Parathyroid adenoma (tissue), 2 donors: ENCODE data around the gene CDC42BPG.

ENCODE experiments used
- H2AFZ ChIP-seq: fragments of 300-600 bp; sonication (generic); one replicate; pipeline ENCODE4 v1.7.0; 2017; ENCODE audit warnings: antibody characterized with exemption, mild to moderate bottlenecking
- H3K27ac ChIP-seq: fragments of 300-600 bp; sonication (generic); one replicate; pipeline ENCODE4 v1.7.0; 2017
- H3K27me3 ChIP-seq: fragments of 300-600 bp; sonication (generic); one replicate; pipeline ENCODE4 v1.7.0; 2017; ENCODE audit warnings: low read length; ENCODE audit not compliant: control insufficient read depth, insufficient read depth
- H3K36me3 ChIP-seq: fragments of 300-600 bp; sonication (generic); one replicate; pipeline ENCODE4 v1.7.0; 2017; ENCODE audit warnings: low read length; ENCODE audit not compliant: control insufficient read depth, insufficient read depth
- H3K4me1 ChIP-seq: fragments of 300-600 bp; sonication (generic); one replicate; pipeline ENCODE4 v1.7.0; 2017; ENCODE audit warnings: control low read depth
- H3K4me2 ChIP-seq: fragments of 300-600 bp; sonication (generic); one replicate; pipeline ENCODE4 v1.7.0; 2017; ENCODE audit warnings: low read length
- H3K4me3 ChIP-seq: fragments of 300-600 bp; sonication (generic); one replicate; pipeline ENCODE4 v1.7.0; 2017; ENCODE audit warnings: low read depth, low read length
- H3K79me2 ChIP-seq: fragments of 300-600 bp; sonication (generic); one replicate; pipeline ENCODE4 v1.7.0; 2017; ENCODE audit warnings: control low read depth
- H3K9ac ChIP-seq: fragments of 300-600 bp; sonication (generic); one replicate; pipeline ENCODE4 v1.7.0; 2017; ENCODE audit warnings: mild to moderate bottlenecking
- H3K9me3 ChIP-seq: fragments of 300-600 bp; sonication (generic); one replicate; pipeline ENCODE4 v1.7.0; 2017; ENCODE audit warnings: low read length; ENCODE audit not compliant: control insufficient read depth
- TF ChIP-seq, protein P1 (sequence below): fragments of 300-600 bp; sonication (generic); IDR thresholded peaks from one replicate; pipeline ENCODE4 v1.7.0; 2017; ENCODE audit warnings: antibody characterized with exemption, mild to moderate bottlenecking
- donor health status: primary hyperparathyroidism.

CDC42BPG gene

DNA sequence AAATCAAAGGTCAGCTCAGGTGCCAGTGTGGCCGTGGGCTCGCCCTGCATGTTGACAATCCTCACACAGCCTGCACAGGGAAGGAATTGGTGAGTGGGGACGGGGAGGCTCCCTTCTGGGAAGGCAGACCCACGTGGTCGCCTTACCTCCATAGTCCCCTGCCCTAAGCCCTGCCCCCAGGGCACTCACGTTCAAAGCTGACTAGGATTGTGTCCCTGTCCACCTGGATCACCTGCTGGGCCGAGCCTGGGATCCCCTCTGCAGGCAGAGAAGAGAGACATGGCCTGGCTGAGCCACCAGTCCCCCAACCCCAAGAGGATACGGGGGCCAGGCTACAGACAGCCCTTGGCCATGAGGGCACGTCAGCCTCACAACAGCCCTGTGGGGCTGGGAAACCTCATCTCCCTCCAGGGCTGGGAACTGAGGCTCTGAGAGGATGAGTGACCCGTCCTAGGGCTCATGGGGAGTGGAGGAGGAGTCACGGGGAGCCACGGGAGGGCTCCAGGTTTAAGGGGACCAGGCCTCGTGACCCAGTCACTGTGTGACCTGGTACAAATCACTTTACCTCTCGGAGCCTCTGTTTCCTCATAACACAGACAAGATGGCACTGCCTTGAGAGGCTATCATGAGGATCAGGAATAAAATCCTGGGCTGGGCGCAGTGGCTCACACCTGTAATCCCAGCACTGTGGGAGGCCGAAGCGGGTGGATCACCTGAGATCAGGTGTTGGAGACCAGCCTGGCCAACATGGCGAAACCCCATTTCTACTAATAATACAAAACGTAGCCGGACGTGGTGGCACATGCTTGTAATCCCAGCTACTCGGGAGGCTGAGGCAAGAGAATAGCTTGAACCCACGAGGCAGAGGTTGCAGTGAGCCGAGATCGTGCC lies 54.0 kb downstream of the CDC42BPG start:
- no peak overlapping the region for H3K9ac ChIP-seq
- H3K36me3 ChIP-seq = no peaks in the 10 kb centered on the region
- H3K4me1 ChIP-seq = no peaks in the 10 kb centered on the region
- no peaks in the 10 kb centered on the region for H3K27me3 ChIP-seq
- H2AFZ ChIP-seq = no peak overlapping the region
- H3K79me2 ChIP-seq = no peaks in the 10 kb centered on the region
- H3K4me3 ChIP-seq = no peak overlapping the region
- no peaks in the 10 kb centered on the region for H3K9me3 ChIP-seq
- H3K27ac ChIP-seq = no peak overlapping the region
- TF ChIP-seq, protein P1, sequence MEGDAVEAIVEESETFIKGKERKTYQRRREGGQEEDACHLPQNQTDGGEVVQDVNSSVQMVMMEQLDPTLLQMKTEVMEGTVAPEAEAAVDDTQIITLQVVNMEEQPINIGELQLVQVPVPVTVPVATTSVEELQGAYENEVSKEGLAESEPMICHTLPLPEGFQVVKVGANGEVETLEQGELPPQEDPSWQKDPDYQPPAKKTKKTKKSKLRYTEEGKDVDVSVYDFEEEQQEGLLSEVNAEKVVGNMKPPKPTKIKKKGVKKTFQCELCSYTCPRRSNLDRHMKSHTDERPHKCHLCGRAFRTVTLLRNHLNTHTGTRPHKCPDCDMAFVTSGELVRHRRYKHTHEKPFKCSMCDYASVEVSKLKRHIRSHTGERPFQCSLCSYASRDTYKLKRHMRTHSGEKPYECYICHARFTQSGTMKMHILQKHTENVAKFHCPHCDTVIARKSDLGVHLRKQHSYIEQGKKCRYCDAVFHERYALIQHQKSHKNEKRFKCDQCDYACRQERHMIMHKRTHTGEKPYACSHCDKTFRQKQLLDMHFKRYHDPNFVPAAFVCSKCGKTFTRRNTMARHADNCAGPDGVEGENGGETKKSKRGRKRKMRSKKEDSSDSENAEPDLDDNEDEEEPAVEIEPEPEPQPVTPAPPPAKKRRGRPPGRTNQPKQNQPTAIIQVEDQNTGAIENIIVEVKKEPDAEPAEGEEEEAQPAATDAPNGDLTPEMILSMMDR = no peak
- H3K4me2 ChIP-seq = no peak overlapping the region

DNA sequence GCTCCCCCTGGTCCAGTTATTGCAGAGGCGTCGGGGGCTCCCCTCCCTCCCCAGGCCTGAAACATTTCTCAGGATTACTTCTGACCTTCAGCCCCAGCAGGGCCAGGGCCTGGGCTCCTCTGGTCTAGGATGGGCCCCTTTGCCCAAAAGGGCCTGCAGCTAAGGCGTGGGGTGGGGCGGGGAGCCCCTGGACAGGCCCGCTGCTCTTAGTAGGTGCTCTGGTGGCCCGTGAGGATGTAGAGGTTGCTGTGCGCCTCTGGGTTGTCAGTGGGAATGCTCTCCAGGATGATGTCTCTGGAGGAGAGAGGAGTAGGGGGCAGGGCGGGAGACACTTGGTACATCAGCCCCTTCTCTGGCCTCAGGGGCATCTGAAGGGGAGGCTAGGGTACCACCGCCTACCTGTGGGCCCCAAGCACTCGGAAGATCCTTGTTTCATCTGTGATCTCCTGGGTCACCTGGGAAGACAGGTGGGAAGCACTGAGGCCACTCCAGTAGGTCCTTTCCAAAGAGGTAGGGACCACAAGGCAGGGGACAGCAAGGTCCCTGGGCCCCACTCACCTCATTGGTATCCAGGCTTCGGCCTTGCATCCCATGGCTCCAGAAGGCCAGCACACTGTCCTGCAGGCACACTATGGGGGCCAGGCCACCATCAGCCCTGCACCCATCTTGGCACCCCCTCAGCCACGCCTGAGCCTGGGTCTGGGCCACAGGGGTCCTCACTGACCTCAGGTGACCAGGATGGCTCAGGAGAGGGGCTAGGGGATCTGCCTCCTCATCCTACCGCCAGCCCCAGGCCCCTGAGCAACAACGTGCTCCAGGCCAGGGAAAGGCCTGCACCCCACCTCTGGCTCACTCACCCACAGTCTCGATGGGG lies 54.9 kb downstream of the CDC42BPG start:
- Histone ChIP-seq H3K36me3 (no peaks in the 10 kb centered on the region), H3K27me3 (no peaks in the 10 kb centered on the region), H3K4me1 (no peaks in the 10 kb centered on the region), H3K4me3 (no peak overlapping the region), H3K4me2 (no peak overlapping the region), H2AFZ (no peak overlapping the region), H3K9ac (no peak overlapping the region), H3K79me2 (no peaks in the 10 kb centered on the region), H3K27ac (no peak overlapping the region), H3K9me3 (no peaks in the 10 kb centered on the region)
- TF ChIP-seq, protein P1 = no peak

DNA sequence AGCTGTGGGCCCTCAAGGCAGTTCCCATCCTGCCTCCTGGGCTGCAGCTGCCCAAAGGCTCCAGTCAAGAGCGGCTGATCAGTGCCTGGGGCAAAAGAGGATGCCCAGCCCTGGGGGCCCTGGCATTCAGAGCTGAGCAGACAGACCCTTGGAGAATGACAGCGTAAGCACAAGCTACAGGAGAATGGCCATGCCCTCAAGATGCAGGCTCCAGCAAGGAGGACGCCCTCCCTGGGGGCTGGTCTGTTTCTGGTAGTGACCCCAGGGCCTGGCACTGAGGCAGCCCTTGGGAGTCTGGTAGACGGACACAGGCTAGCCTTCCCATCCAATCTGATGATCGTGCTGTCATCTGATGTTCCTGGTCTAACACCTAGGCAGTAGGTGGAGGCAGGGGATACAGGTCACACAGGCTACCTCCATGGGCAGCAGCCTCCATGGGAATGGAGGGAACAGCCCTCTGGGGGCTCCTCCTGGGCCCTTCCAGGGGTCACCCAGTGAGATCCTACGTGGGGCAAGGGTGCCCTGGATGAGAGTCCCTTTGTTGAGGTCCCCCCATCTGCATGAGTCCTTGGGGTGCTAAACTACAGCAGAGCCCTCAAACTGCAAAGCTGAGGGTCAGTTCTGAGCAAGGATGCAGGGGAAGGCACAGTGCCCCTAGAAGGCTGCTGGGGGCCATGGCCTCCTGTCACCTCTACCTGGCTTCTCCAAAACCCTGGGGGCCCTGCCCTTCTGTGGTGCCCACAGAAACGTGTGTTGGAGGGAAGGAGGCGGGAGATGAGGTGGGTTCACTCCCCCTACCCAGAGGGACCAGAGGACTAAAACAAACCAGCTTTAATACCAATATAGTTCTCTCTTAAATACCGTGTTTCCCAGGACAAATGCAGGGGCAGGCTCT lies 55.9 kb downstream of the CDC42BPG start:
- H3K27ac ChIP-seq = no peak overlapping the region
- H3K79me2 ChIP-seq = no peaks in the 10 kb centered on the region
- H3K4me2 ChIP-seq = no peak overlapping the region
- H3K27me3 ChIP-seq = no peaks in the 10 kb centered on the region
- no peaks in the 10 kb centered on the region for H3K9me3 ChIP-seq
- no peak overlapping the region for H3K9ac ChIP-seq
- TF ChIP-seq, protein P1 = no peak
- H3K4me1 ChIP-seq = no peaks in the 10 kb centered on the region
- no peak overlapping the region for H2AFZ ChIP-seq
- no peak overlapping the region for H3K4me3 ChIP-seq
- H3K36me3 ChIP-seq = no peaks in the 10 kb centered on the region

DNA sequence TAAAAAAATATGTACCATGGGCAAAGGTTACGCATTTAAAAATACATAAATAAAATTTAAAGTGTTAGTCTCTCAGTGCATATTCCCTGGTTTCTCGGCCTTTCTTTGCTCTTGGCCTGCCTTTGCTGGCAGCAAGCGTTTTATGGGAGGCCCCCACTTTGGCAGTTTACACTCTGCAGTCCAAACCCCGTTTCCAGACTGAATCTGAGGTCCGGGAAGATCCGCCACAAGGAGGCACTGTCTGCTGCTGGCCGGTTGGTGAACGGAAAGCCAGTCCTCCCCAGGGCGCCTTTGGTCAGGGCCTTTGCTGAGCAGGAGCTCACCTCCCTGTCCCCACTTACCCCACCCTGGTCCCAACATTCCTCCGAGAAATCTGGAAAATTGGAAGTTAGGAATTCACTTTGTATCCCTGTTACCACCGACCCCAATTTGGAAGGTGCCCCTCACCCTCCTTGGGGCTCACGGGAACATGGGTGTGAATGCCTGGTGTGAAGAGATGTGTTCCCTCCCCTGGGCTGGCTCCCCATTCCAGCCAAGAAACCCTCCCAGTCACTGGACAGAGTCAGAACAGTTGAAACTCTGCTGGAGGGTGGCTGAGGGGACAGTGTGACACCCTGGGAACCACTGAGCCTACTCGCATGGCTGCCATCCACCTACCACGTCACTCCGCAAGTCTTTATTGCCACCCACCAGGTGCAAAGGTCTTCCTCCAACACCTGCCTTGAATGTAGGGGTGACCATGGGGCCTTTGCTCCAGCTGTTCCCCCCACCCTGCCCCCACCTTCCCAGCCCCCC lies 56.7 kb downstream of the CDC42BPG start:
- H3K9ac ChIP-seq = no peak overlapping the region
- no peaks in the 10 kb centered on the region for H3K27me3 ChIP-seq
- no peak overlapping the region for H3K4me3 ChIP-seq
- no peaks in the 10 kb centered on the region for H3K9me3 ChIP-seq
- no peak overlapping the region for H3K27ac ChIP-seq
- TF ChIP-seq, protein P1 = peak; percentile 45
- no peaks in the 10 kb centered on the region for H3K79me2 ChIP-seq
- no peaks in the 10 kb centered on the region for H3K4me1 ChIP-seq
- H2AFZ ChIP-seq = no peak overlapping the region
- H3K36me3 ChIP-seq = no peaks in the 10 kb centered on the region
- H3K4me2 ChIP-seq = no peak overlapping the region
